ENCODE measurements around the gene CDRT4.

Gene CDRT4

GRCh38 chr17:15422392-15422965 is 44.9 kb downstream of the CDRT4 start:
- H3K4me3 ChIP-seq (replicated peaks; ENCODE audit: low read depth, low read length) = no peak overlapping the region
- no peak for TF ChIP-seq CTCF (IDR thresholded peaks at IDR 0.05; ENCODE audit: low read length, missing control alignments)
- DNase-seq (ENCODE audit: low read depth) = no peak

GRCh38 chr17:15418781-15419180 is 48.6 kb downstream of the CDRT4 start:
- no peak for DNase-seq (ENCODE audit: low read depth)
- TF ChIP-seq CTCF (IDR thresholded peaks at IDR 0.05; ENCODE audit: low read length, missing control alignments) = no peak
- H3K4me3 ChIP-seq (replicated peaks; ENCODE audit: low read depth, low read length) = no peak overlapping the region

- H3K4me3 ChIP-seq (replicated peaks; ENCODE audit: low read depth, low read length) = no peak overlapping the region
- TF ChIP-seq CTCF (IDR thresholded peaks at IDR 0.05; ENCODE audit: low read length, missing control alignments) = no peak
- no peak for DNase-seq (ENCODE audit: low read depth)
Observed at GRCh38 chr17:15414532-15415306, 52.7 kb downstream of the CDRT4 start.

- TF ChIP-seq CTCF (IDR thresholded peaks at IDR 0.05; ENCODE audit: low read length, missing control alignments) = no peak
- no peak overlapping the region for H3K4me3 ChIP-seq (replicated peaks; ENCODE audit: low read depth, low read length)
- DNase-seq (ENCODE audit: low read depth) = no peak
Observed at GRCh38 chr17:15413101-15413771, 54.2 kb downstream of the CDRT4 start.

- H3K4me3 ChIP-seq (replicated peaks; ENCODE audit: low read depth, low read length) = no peak overlapping the region
- DNase-seq (ENCODE audit: low read depth) = no peak
- no peak for TF ChIP-seq CTCF (IDR thresholded peaks at IDR 0.05; ENCODE audit: low read length, missing control alignments)
Observed at GRCh38 chr17:15412606-15413005, 54.8 kb downstream of the CDRT4 start.

- no peak overlapping the region for H3K4me3 ChIP-seq (replicated peaks; ENCODE audit: low read depth, low read length)
- DNase-seq (ENCODE audit: low read depth) = no peak
- no peak for TF ChIP-seq CTCF (IDR thresholded peaks at IDR 0.05; ENCODE audit: low read length, missing control alignments)
Observed at GRCh38 chr17:15411384-15412198, 55.8 kb downstream of the CDRT4 start.
